GM12891 (cell line): Measurements from ENCODE around the gene LTBP1.

ENCODE experiments used
- PAX5 ChIP-seq: IDR thresholded peaks from 2 replicates; pipeline ENCODE4 v1.6.1; 2011; ENCODE audit warnings: low read length, moderate library complexity, mild to moderate bottlenecking; ENCODE audit not compliant: insufficient read depth, severe bottlenecking
- POLR2A ChIP-seq: IDR thresholded peaks from 2 replicates; pipeline ENCODE4 v1.6.1; 2011; ENCODE audit warnings: low read depth, low read length, control low read depth
- POLR2AphosphoS5 ChIP-seq: IDR thresholded peaks from 2 replicates; pipeline ENCODE4 v1.6.1; 2011; ENCODE audit warnings: low read depth, low read length, control low read depth
- TAF1 ChIP-seq: IDR thresholded peaks from 2 replicates; pipeline ENCODE4 v1.6.1; 2011; ENCODE audit warnings: low read depth, low read length, control low read depth

GRCh38 chr2:32931519-32931918 lies 15.2 kb upstream of the LTBP1 start:
- no peak for TF ChIP-seq POLR2AphosphoS5
- no peak for TF ChIP-seq POLR2A
- no peak for TF ChIP-seq PAX5
- no peak for TF ChIP-seq TAF1
